HL-60 (cell line): ENCODE measurements around the gene MOCOS.

Experiments used
- DNase-seq, 2 experiments: peaks; one replicate each; pipeline ENCODE4 v3.0.0-alpha.2; 2010 to 2020; ENCODE audit warnings: low read depth in 1 of 2, low spot score in 1 of 2
- H3K27ac ChIP-seq: fragments of 250-450 bp; sonication (Bioruptor Pico); replicated peaks from 2 replicates; pipeline ENCODE4 v1.5.1; 2020; ENCODE audit warnings: mild to moderate bottlenecking, moderate library complexity
- H3K27me3 ChIP-seq: fragments of 250-450 bp; sonication (Bioruptor Pico); 2 replicates; pipeline ENCODE4 v1.5.1; 2021; ENCODE audit warnings: mild to moderate bottlenecking, moderate library complexity; ENCODE audit not compliant: insufficient read depth, poor library complexity, severe bottlenecking
- H3K4me3 ChIP-seq: replicated peaks from 2 replicates; pipeline ENCODE4 v1.5.1; 2011; ENCODE audit warnings: mild to moderate bottlenecking, control low read depth, low read length; ENCODE audit not compliant: insufficient read depth
- CTCF ChIP-seq: IDR thresholded peaks from one replicate; pipeline ENCODE4 v1.5.1; 2011; ENCODE audit warnings: low read length, control low read depth, inconsistent platforms; ENCODE audit not compliant: insufficient read depth
- GABPA ChIP-seq: IDR thresholded peaks from 2 replicates; pipeline ENCODE4 v1.6.1; 2012; ENCODE audit warnings: low read depth
- POLR2AphosphoS5 ChIP-seq: IDR thresholded peaks from 2 replicates; pipeline ENCODE4 v1.6.1; 2012; ENCODE audit warnings: low read depth
- SPI1 ChIP-seq: IDR thresholded peaks from 2 replicates; pipeline ENCODE4 v1.6.1; 2012; ENCODE audit warnings: low read depth, mild to moderate bottlenecking, borderline replicate concordance
- TF ChIP-seq, protein P1 (sequence below): IDR thresholded peaks from 2 replicates; pipeline ENCODE4 v1.6.1; 2012; ENCODE audit warnings: low read depth; ENCODE audit not compliant: insufficient replicate concordance

The MOCOS gene

DNA sequence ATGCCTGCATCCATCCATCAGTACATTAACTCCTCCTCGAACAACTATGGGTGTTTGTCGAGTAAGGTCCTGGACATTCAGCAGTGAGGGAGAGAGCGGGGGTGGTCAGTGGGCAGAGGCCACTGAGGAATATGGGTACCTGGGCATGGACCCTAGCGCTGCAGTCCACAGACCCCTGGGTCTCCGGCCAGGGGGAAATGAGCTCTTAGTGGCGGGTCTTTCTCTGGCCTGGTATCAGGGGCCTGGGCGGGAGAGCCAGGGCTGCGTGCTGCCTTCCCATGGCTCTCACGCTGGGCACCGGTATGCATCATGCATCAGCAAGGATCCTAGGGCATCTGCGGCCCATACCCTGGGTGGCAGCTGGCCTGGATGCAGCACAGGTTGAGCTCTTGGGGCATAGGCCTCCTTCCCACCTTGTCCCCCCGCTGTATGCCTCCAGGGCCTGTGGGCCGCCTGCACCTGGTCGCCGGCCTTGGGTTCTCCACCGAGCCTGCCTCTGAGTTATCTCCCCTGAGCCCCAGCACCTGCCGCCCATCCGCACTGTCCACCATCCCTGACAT is 1.3 kb upstream of the MOCOS start:
- TF ChIP-seq POLR2AphosphoS5 = no peak
- no peak for TF ChIP-seq SPI1
- TF ChIP-seq GABPA = no peak
- Histone ChIP-seq H3K4me3 (no peak overlapping the region), H3K27ac (no peak overlapping the region), H3K27me3 (peaks cover 29% of the 10 kb centered on the region)
- DNase-seq = no peak

DNA sequence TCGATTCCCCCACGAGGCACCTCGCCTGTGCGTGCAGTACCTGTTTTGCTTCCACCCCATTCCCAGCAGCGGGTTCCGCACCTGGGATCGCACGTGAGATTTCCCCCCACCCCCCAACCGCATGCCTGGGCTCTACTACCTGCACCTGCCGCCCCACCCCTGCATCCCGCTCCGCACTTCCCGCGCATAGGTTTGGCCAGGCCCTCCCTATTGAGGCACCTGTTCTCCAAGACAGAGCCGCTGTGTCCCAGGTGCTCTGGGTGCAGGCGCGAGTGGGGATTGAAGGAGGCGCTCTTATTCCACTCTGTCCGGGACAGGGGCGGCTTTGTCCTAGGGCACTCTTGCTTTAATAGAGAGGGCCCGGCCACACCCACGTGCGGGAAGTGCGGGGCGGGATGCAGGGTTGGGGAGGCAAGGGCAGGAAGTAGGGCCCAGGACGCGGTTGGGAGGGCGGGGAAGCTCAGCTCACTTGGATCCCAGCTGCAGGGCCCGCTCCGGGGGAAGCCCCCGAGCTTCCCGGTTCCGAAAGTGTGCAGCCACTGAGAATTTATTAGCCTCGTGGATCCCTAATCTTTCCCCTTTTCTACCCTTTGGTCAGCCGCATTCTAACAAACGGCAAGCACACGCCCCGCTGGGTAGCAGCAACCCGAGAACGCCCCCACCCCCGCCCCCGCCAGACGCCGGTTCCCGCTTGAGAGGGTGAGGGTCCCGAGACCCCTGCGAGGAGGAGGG is 670 bp upstream of the MOCOS start:
- H3K27ac ChIP-seq = no peak overlapping the region
- H3K4me3 ChIP-seq = peak overlapping the region; percentile 65
- peak in 1 of 2 experiments; percentile 29 for DNase-seq
- no peak for TF ChIP-seq SPI1
- no peak for TF ChIP-seq GABPA
- TF ChIP-seq CTCF = no peak
- TF ChIP-seq, protein P1, sequence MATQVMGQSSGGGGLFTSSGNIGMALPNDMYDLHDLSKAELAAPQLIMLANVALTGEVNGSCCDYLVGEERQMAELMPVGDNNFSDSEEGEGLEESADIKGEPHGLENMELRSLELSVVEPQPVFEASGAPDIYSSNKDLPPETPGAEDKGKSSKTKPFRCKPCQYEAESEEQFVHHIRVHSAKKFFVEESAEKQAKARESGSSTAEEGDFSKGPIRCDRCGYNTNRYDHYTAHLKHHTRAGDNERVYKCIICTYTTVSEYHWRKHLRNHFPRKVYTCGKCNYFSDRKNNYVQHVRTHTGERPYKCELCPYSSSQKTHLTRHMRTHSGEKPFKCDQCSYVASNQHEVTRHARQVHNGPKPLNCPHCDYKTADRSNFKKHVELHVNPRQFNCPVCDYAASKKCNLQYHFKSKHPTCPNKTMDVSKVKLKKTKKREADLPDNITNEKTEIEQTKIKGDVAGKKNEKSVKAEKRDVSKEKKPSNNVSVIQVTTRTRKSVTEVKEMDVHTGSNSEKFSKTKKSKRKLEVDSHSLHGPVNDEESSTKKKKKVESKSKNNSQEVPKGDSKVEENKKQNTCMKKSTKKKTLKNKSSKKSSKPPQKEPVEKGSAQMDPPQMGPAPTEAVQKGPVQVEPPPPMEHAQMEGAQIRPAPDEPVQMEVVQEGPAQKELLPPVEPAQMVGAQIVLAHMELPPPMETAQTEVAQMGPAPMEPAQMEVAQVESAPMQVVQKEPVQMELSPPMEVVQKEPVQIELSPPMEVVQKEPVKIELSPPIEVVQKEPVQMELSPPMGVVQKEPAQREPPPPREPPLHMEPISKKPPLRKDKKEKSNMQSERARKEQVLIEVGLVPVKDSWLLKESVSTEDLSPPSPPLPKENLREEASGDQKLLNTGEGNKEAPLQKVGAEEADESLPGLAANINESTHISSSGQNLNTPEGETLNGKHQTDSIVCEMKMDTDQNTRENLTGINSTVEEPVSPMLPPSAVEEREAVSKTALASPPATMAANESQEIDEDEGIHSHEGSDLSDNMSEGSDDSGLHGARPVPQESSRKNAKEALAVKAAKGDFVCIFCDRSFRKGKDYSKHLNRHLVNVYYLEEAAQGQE = no peak
- TF ChIP-seq POLR2AphosphoS5 = no peak
- H3K27me3 ChIP-seq = peaks cover 29% of the 10 kb centered on the region

DNA sequence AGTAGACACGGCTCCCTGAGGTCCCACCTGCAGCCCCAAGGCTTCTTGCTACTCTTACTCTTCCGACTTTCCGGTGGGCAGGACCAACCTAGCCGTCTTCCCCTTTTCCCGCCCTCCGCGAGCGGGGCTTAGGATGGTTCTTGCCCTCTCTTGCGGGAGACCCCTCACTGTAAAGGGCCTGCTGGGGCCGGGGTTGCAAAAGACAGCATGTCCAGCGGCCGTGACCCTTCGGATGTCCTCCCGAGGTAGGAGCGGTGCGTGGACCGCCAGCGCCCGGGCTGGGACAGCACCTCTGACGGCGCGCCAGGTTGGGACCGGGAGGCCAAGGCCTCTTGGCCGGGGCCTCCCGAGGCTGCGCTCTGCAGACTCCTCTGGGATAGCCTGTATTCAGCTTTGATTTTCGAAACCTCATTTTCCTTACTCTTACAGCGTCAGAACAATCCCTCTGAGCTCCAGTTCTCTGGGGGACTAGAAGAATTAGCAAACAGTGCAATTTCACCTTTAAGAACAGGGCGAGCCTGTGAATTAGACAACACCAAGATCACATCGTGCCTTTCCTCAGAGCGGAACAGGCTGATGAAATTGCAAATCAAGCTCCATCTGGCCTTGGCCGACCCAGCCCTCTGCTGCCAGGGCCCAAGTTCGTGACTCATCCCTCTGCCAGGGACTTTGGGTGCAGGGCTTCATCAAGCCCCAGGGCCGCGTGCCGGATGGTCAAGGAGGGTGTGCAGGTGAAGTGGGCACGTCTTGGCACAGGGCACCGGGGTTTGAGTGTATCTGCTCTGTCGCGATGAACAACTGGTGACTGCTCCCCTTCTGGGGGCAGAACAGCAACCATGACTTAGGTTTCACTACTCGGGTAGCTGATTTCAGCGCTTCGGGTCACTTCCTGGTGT is 777 bp downstream of the MOCOS start:
- DNase-seq = peak in 1 of 2 experiments; percentile 24
- H3K4me3 ChIP-seq = peak overlapping the region; percentile 65
- TF ChIP-seq POLR2AphosphoS5 (no peak), SPI1 (no peak), CTCF (no peak)
- TF ChIP-seq, protein P1 = no peak
- peaks cover 31% of the 10 kb centered on the region for H3K27me3 ChIP-seq
- H3K27ac ChIP-seq = no peak overlapping the region

DNA sequence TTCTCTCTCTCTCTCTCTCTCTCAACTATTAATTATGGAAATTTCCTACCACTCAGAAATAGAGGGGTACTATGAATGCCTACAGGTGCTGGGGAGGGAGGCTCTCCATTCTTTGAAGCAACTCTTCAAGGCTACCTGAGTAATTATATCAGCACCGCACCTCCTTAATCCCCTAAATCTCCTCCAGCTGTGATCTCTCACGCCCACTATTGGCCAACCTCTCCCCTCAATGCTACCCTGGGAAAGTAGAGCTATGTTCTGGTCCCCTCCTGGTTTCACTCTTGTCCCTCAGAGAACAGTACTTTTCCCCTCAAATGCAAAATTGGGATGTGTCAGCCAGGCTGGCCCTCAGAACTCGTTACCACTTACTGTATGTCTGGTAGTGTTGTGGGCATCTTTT is 1.6 kb downstream of the MOCOS start:
- Histone ChIP-seq H3K27me3 (peaks cover 34% of the 10 kb centered on the region), H3K4me3 (no peak overlapping the region), H3K27ac (no peak overlapping the region)
- no peak for DNase-seq
- TF ChIP-seq POLR2AphosphoS5 (no peak), CTCF (no peak), GABPA (no peak), SPI1 (no peak)
- TF ChIP-seq, protein P1 = no peak
